ENCODE results near the gene COQ3. TPM values are rescaled to one million over a fixed set of nuclear protein-coding genes. Genes with fewer than 3 reads are reported as not detected.

COQ3 gene
- total RNA-seq, 2 experiments from 2014 or later, result 8.3 to 10.9 TPM

DNA sequence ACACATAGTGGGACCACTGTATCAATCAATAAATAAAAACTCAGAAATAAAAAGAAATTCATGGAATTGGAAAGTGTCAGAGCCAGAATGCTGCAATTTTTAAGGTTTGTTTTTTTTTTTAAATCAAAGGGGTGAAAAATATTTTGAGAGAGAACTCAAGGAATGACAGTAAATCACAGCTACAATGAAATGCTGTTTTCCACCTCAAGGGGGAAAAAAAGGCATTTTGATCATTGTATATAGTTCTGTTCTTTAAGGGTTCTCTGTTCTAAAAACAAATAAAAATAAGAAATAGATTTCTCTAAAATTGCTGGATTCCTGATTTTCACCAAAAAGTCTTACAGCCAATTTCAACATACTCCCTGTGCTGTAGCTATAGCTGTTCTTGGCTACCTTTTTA lies 69.0 kb downstream of the COQ3 start:
- Histone ChIP-seq H3K9me3 (ENCODE audit: low read length) (no peaks in the 10 kb centered on the region), H3K27ac (ENCODE audit: low read depth, low read length, poor library complexity, severe bottlenecking) (no peak overlapping the region), H3K9me2 (ENCODE audit: insufficient read depth, low read length) (no peaks in the 10 kb centered on the region), H2AFZ (ENCODE audit: low read length) (no peak overlapping the region), H3K4me1 (ENCODE audit: insufficient read depth, low read length, poor library complexity, severe bottlenecking) (no peaks in the 10 kb centered on the region), H3K79me2 (ENCODE audit: insufficient read depth, low read depth, low read length) (no peaks in the 10 kb centered on the region), H3K4me3 (ENCODE audit: low read depth, low read length, poor library complexity, severe bottlenecking) (no peak overlapping the region), H3K36me3 (ENCODE audit: insufficient read depth, low read length) (no peaks in the 10 kb centered on the region), H3K4me2 (ENCODE audit: low read length) (no peak overlapping the region), H4K20me1 (ENCODE audit: insufficient read depth, low read length) (no peaks in the 10 kb centered on the region)
- ChIA-PET POLR2A (interaction anchor here (0.6 to 0.9 kb wide), 2 partner anchors 12 to 471 kb away, joined by 3 to 4 read pairs; no protein-coding TSS in a partner anchor), CTCF (ENCODE audit: unreplicated experiment) (no interaction called here)
- intact Hi-C loops (cut with micrococcal nuclease; ENCODE audit: unreplicated experiment), result no loop called here
- no peak for DNase-seq (ENCODE audit: low spot score)
- BruUV-seq (replicated peaks), result no TSS peak
- TF ChIP-seq, protein P1, sequence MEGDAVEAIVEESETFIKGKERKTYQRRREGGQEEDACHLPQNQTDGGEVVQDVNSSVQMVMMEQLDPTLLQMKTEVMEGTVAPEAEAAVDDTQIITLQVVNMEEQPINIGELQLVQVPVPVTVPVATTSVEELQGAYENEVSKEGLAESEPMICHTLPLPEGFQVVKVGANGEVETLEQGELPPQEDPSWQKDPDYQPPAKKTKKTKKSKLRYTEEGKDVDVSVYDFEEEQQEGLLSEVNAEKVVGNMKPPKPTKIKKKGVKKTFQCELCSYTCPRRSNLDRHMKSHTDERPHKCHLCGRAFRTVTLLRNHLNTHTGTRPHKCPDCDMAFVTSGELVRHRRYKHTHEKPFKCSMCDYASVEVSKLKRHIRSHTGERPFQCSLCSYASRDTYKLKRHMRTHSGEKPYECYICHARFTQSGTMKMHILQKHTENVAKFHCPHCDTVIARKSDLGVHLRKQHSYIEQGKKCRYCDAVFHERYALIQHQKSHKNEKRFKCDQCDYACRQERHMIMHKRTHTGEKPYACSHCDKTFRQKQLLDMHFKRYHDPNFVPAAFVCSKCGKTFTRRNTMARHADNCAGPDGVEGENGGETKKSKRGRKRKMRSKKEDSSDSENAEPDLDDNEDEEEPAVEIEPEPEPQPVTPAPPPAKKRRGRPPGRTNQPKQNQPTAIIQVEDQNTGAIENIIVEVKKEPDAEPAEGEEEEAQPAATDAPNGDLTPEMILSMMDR (conservative IDR thresholded peaks at IDR 0.05; ENCODE audit: low read length), result no peak
- no peak for TF ChIP-seq EZH2phosphoT487 (IDR thresholded peaks at IDR 0.05; ENCODE audit: borderline replicate concordance, low read depth, low read length)

Other genes starting within 250 kb of the COQ3 start
- not detected in 2 replicates for gene FAXC, start 44.5 kb downstream of the COQ3 start, total RNA-seq (2014; rRNA removed; shearing (Covaris generic))
- not detected in 2 replicates for gene FAXC, start 44.5 kb downstream of the COQ3 start, total RNA-seq (2022)
- 163 and 169 TPM in 2 replicates for gene PNISR, start 31.1 kb upstream of the COQ3 start, total RNA-seq (2014; rRNA removed; shearing (Covaris generic))
- 176 and 201 TPM in 2 replicates for gene PNISR, start 31.1 kb upstream of the COQ3 start, total RNA-seq (2022)
- 8.5 and 9.4 TPM in 2 replicates for gene USP45, start 121.2 kb upstream of the COQ3 start, total RNA-seq (2014; rRNA removed; shearing (Covaris generic))
- 14.1 and 16.9 TPM in 2 replicates for gene USP45, start 121.2 kb upstream of the COQ3 start, total RNA-seq (2022)
- gene CCNC, start 174.5 kb upstream of the COQ3 start, total RNA-seq (2014; rRNA removed; shearing (Covaris generic)), result 53.4 and 58.4 TPM in 2 replicates
- gene CCNC, start 174.5 kb upstream of the COQ3 start, total RNA-seq (2022), result 89.1 and 91.9 TPM in 2 replicates
- gene PRDM13, start 212.6 kb upstream of the COQ3 start, total RNA-seq (2014; rRNA removed; shearing (Covaris generic)), result 0.16 TPM in 1 of 2 replicates, not detected in the other
- not detected in 2 replicates for gene PRDM13, start 212.6 kb upstream of the COQ3 start, total RNA-seq (2022)